K562 (cell line): ENCODE data around the gene DUSP5. TPM values are rescaled to one million over a fixed set of nuclear protein-coding genes. Genes with fewer than 3 reads are reported as not detected.

Source experiments
- ATF7 ChIP-seq: fragments of 450-650 bp; IDR thresholded peaks from 2 replicates; pipeline ENCODE4 v1.7.1; 2014; ENCODE audit warnings: mild to moderate bottlenecking, moderate library complexity
- BRCA1 ChIP-seq, 2 experiments: fragments of 450-650 bp in 1 of 2; sonication (generic) in 1 of 2; formaldehyde crosslinking in 1 of 2; IDR thresholded peaks; 2 replicates each; pipeline versions ENCODE4 v1.5.0 to v1.6.1; 2017 to 2020; ENCODE audit warnings: mild to moderate bottlenecking in 1 of 2, missing genetic modification reagents in 1 of 2
- CCNT2 ChIP-seq: IDR thresholded peaks from 2 replicates; pipeline ENCODE4 v1.6.1; 2011; ENCODE audit warnings: borderline replicate concordance, low read depth, mild to moderate bottlenecking, moderate library complexity, mixed read lengths, low read length; ENCODE audit not compliant: insufficient read length; ENCODE audit errors: extremely low read depth
- CHD2 ChIP-seq: IDR thresholded peaks from 2 replicates; pipeline ENCODE4 v1.6.1; 2011; ENCODE audit warnings: low read depth, low read length
- ERF ChIP-seq: fragments of 450-650 bp; formaldehyde crosslinking; IDR thresholded peaks from 2 replicates; pipeline ENCODE4 v1.4.0; 2020; ENCODE audit warnings: mild to moderate bottlenecking, mixed read lengths
- FOXA3 ChIP-seq, 2 experiments: fragments of 450-650 bp in 1 of 2; sonication (generic) in 1 of 2; formaldehyde crosslinking; IDR thresholded peaks in 1 of 2; conservative IDR thresholded peaks in 1 of 2; 2 replicates each; pipeline versions ENCODE4 v1.4.0 to v1.8.0; 2020 to 2022; ENCODE audit warnings: mild to moderate bottlenecking in 2 of 2, missing genetic modification reagents in 1 of 2
- HDAC2 ChIP-seq: fragments of 450-650 bp; IDR thresholded peaks from 2 replicates; pipeline ENCODE4 v1.6.1; 2016; ENCODE audit warnings: mild to moderate bottlenecking
- HDAC8 ChIP-seq: fragments of 450-650 bp; IDR thresholded peaks from 2 replicates; pipeline ENCODE4 v1.6.1; 2016; ENCODE audit warnings: mild to moderate bottlenecking, missing genetic modification characterization, moderate library complexity, missing compliant biosample characterization
- HSF4 ChIP-seq: fragments of 250-450 bp; sonication (Bioruptor Pico); IDR thresholded peaks from 2 replicates; pipeline ENCODE4 v2.1.2; 2022; ENCODE audit warnings: mild to moderate bottlenecking, moderate library complexity, borderline replicate concordance
- KAT8 ChIP-seq: fragments of 450-650 bp; IDR thresholded peaks from 2 replicates; pipeline ENCODE4 v1.6.1; 2016; ENCODE audit warnings: low read depth, mild to moderate bottlenecking
- KDM1A ChIP-seq, 2 experiments: fragments of 450-650 bp; IDR thresholded peaks; 2 replicates each; pipeline ENCODE4 v1.6.1; 2016; ENCODE audit warnings: mild to moderate bottlenecking in 2 of 2
- MCM7 ChIP-seq, 2 experiments: fragments of 450-650 bp; IDR thresholded peaks; 2 replicates each; pipeline ENCODE4 v1.6.1; 2016 to 2018
- MECOM ChIP-seq: fragments of 250-450 bp; sonication (Bioruptor Pico); IDR thresholded peaks from 2 replicates; pipeline ENCODE4 v1.8.0; 2022; ENCODE audit warnings: inconsistent platforms
- MTA1 ChIP-seq: fragments of 450-650 bp; IDR thresholded peaks from 2 replicates; pipeline ENCODE4 v1.6.1; 2017; ENCODE audit warnings: borderline replicate concordance
- PHF8 ChIP-seq: fragments of 200-600 bp; sonication (generic); IDR thresholded peaks from 2 replicates; pipeline ENCODE4 v1.6.1; 2012; ENCODE audit warnings: mixed run types, mild to moderate bottlenecking, inconsistent platforms, low read length, moderate library complexity, borderline replicate concordance
- RBM22 ChIP-seq: fragments of 200-400 bp; formaldehyde crosslinking; IDR thresholded peaks from 2 replicates; pipeline ENCODE4 v1.6.1; 2018; ENCODE audit warnings: low read length, low read depth; ENCODE audit not compliant: poor library complexity, severe bottlenecking
- SNAPC5 ChIP-seq: fragments of 250-450 bp; sonication (Bioruptor Pico); IDR thresholded peaks from 2 replicates; pipeline ENCODE4 v1.8.0; 2021; ENCODE audit warnings: moderate library complexity, mild to moderate bottlenecking, inconsistent platforms
- SRSF1 ChIP-seq: fragments of 200-400 bp; formaldehyde crosslinking; IDR thresholded peaks from 2 replicates; pipeline ENCODE4 v1.6.1; 2017; ENCODE audit warnings: mild to moderate bottlenecking, low read depth, low read length, moderate library complexity
- STAT5B ChIP-seq: fragments of 250-450 bp; sonication (Bioruptor Pico); IDR thresholded peaks from 2 replicates; pipeline ENCODE4 v1.8.0; 2021; ENCODE audit warnings: mild to moderate bottlenecking, inconsistent platforms
- TAF1 ChIP-seq: IDR thresholded peaks from 2 replicates; pipeline ENCODE4 v1.6.1; 2011; ENCODE audit warnings: mild to moderate bottlenecking, low read length, moderate library complexity; ENCODE audit not compliant: insufficient read depth, control insufficient read depth, severe bottlenecking; ENCODE audit errors: extremely low read depth
- TARDBP ChIP-seq: fragments of 450-650 bp; IDR thresholded peaks from 2 replicates; pipeline ENCODE4 v1.6.1; 2016
- TSC22D4 ChIP-seq: fragments of 450-650 bp; IDR thresholded peaks from 2 replicates; pipeline ENCODE4 v1.6.1; 2016; ENCODE audit warnings: missing genetic modification characterization, missing biosample characterization, control low read depth
- XRCC3 ChIP-seq: fragments of 450-650 bp; IDR thresholded peaks from 2 replicates; pipeline ENCODE4 v1.6.1; 2017; ENCODE audit warnings: mild to moderate bottlenecking, moderate library complexity
- ZBED1 ChIP-seq: IDR thresholded peaks from 2 replicates; pipeline ENCODE4 v1.6.1; 2014
- ZBTB7A ChIP-seq: IDR thresholded peaks from 2 replicates; pipeline ENCODE4 v1.6.1; 2011; ENCODE audit warnings: low read depth, mild to moderate bottlenecking, low read length, moderate library complexity, borderline replicate concordance; ENCODE audit not compliant: control insufficient read depth
- ZNF24 ChIP-seq: fragments of 450-650 bp; IDR thresholded peaks from 2 replicates; pipeline ENCODE4 v1.6.1; 2016
- polyA plus RNA-seq, 8 experiments: library from polyadenylated mRNA; depleted of rRNA in 4 of 8; stranded (reverse) in 5 of 8; unstranded in 3 of 8; fragments of >200 nt; fragmentation: Nextera tagmentation in 2 of 8; fragmentation: Illumina TruSeq in 1 of 8; extraction: Ambion mirVana in 2 of 8; extraction: Trizol in 1 of 8; gene quantifications; 2 replicates each; pipeline versions ENCODE4 v1.2.1 to v1.2.3, GENCODE V29; 2011 to 2014; ENCODE audit warnings: inconsistent platforms in 1 of 8, missing spikeins in 1 of 8
- total RNA-seq, 7 experiments: library from RNA; depleted of rRNA in 6 of 7; stranded (reverse); fragments of >200 nt in 6 of 7; fragmentation: Illumina TruSeq in 2 of 7; extraction: Trizol in 2 of 7; gene quantifications; 2 replicates each; pipeline versions ENCODE4 v1.2.1 to v1.2.3, GENCODE V29; 2011 to 2021; ENCODE audit warnings: low replicate concordance in 1 of 7
- TF ChIP-seq, protein P1 (sequence below): IDR thresholded peaks from 2 replicates; pipeline ENCODE4 v1.6.1; 2014; ENCODE audit warnings: antibody characterized with exemption
- TF ChIP-seq, protein P2 (sequence below): sonication (generic); formaldehyde crosslinking; IDR thresholded peaks from 2 replicates; pipeline ENCODE4 v1.4.0; 2020; ENCODE audit warnings: mild to moderate bottlenecking, missing genetic modification reagents

DUSP5 gene
- total and polyA plus RNA-seq, 9 of the 15 experiments (the other 6 are each of a cell fraction or from before 2014, with no cell fraction given), result 0.49 to 3.4 (median 2.0) TPM

GRCh38 chr10:110501142-110501937, 3.6 kb downstream of the DUSP5 start (continued):
- TF ChIP-seq ERF (CRISPR knock-in tag) (no peak), ZBTB7A (no peak), ATF7 (peak; percentile 88), TARDBP (no peak), SRSF1 (no peak), ZNF24 (no peak), HDAC2 (0 out of 2 replicates have a peak, but pooled peaks have one; percentile 66), ZBED1 (no peak), SNAPC5 (no peak), KDM1A (IDR thresholded peaks at IDR 0.05) (no peak), MCM7 (IDR thresholded peaks at IDR 0.05) (no peak), KAT8 (no peak), TSC22D4 (tag) (no peak), PHF8 (peak; percentile 35; the same call in 1 of the 2 replicates), TAF1 (peak; percentile 39), MTA1 (peak; percentile 54; the same call in 1 of the 2 replicates), BRCA1 (IDR thresholded peaks at IDR 0.05) (no peak), BRCA1 (CRISPR knock-in tag; IDR thresholded peaks at IDR 0.05) (no peak), RBM22 (no peak), HDAC8 (tag) (no peak), CHD2 (no peak), XRCC3 (no peak), STAT5B (CRISPR knock-in tag) (no peak), HSF4 (CRISPR knock-in tag) (no peak), MECOM (CRISPR knock-in tag) (no peak), CCNT2 (peak; percentile 18), FOXA3 (CRISPR knock-in tag; conservative IDR thresholded peaks at IDR 0.05 in 1 of 2, IDR thresholded peaks at IDR 0.05 in 1 of 2) (no peak)
- TF ChIP-seq, protein P1, sequence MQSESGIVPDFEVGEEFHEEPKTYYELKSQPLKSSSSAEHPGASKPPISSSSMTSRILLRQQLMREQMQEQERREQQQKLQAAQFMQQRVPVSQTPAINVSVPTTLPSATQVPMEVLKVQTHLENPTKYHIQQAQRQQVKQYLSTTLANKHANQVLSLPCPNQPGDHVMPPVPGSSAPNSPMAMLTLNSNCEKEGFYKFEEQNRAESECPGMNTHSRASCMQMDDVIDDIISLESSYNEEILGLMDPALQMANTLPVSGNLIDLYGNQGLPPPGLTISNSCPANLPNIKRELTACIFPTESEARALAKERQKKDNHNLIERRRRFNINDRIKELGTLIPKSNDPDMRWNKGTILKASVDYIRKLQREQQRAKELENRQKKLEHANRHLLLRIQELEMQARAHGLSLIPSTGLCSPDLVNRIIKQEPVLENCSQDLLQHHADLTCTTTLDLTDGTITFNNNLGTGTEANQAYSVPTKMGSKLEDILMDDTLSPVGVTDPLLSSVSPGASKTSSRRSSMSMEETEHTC, result no peak
- TF ChIP-seq, protein P2, sequence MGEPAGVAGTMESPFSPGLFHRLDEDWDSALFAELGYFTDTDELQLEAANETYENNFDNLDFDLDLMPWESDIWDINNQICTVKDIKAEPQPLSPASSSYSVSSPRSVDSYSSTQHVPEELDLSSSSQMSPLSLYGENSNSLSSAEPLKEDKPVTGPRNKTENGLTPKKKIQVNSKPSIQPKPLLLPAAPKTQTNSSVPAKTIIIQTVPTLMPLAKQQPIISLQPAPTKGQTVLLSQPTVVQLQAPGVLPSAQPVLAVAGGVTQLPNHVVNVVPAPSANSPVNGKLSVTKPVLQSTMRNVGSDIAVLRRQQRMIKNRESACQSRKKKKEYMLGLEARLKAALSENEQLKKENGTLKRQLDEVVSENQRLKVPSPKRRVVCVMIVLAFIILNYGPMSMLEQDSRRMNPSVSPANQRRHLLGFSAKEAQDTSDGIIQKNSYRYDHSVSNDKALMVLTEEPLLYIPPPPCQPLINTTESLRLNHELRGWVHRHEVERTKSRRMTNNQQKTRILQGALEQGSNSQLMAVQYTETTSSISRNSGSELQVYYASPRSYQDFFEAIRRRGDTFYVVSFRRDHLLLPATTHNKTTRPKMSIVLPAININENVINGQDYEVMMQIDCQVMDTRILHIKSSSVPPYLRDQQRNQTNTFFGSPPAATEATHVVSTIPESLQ, result no peak
